ENCODE measurements around the gene GCSAML. TPM values are rescaled to one million over a fixed set of nuclear protein-coding genes. Genes with fewer than 3 reads are reported as not detected.

Gene GCSAML
- total and polyA plus RNA-seq, 4 donors: 0.03 to 1.8 TPM; not detected in 2

DNA sequence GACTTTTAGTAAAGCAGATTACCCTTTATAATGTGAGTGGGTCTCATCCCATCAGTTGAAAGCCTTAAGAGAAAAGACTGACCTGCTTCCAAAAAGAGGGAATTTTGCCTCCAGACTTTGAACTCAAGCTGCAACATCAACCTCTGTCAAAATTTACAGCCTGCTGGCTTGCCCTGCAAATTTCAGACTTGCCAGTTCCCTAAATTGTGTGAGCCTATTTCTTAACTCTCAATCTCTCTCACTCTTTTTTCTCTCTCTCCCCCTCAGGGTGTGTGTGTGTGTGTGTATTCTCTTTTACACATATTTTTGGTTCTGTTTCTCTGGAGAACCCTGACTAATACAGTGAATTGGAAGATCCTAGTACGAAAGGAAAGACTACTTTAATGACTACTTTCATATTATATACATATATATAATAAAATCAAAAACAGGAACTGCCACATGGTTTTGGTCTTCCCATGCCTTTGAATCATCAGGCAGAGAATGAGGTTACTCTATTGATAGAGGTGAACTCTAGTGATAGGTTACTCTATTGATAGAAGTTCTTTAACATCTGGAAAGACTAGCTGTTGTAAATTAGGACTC, 19.1 kb upstream of the GCSAML start (continued):
- TF ChIP-seq, protein P1, sequence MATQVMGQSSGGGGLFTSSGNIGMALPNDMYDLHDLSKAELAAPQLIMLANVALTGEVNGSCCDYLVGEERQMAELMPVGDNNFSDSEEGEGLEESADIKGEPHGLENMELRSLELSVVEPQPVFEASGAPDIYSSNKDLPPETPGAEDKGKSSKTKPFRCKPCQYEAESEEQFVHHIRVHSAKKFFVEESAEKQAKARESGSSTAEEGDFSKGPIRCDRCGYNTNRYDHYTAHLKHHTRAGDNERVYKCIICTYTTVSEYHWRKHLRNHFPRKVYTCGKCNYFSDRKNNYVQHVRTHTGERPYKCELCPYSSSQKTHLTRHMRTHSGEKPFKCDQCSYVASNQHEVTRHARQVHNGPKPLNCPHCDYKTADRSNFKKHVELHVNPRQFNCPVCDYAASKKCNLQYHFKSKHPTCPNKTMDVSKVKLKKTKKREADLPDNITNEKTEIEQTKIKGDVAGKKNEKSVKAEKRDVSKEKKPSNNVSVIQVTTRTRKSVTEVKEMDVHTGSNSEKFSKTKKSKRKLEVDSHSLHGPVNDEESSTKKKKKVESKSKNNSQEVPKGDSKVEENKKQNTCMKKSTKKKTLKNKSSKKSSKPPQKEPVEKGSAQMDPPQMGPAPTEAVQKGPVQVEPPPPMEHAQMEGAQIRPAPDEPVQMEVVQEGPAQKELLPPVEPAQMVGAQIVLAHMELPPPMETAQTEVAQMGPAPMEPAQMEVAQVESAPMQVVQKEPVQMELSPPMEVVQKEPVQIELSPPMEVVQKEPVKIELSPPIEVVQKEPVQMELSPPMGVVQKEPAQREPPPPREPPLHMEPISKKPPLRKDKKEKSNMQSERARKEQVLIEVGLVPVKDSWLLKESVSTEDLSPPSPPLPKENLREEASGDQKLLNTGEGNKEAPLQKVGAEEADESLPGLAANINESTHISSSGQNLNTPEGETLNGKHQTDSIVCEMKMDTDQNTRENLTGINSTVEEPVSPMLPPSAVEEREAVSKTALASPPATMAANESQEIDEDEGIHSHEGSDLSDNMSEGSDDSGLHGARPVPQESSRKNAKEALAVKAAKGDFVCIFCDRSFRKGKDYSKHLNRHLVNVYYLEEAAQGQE (IDR thresholded peaks at IDR 0.05): no peak

DNA sequence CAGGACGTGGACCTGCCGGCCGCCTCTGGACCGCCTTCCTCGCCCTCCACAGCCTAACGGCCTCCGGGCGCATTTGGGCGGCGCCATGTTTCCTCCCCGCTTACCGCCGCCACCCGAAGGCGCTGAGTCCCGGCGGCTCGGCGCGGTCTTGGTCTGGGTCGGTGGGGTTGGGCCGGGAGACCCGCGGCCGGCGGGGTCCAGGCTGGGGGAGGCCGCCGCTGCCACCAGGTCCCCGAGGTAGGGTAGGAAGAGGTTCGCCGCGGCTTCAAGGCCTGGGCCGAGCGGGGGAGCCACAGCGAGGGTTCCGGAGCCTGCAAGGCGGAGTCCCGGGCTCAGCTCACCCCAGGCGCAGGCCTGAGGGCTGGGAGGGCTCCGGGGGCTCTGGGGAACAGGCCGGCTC, 18.1 kb upstream of the GCSAML start:
- 38% methylated on average over 41 of the region's 41 CpGs for WGBS
- H3K9me3 ChIP-seq (ENCODE audit: control insufficient read depth in 4 of 4, low read length in 3 of 4): peaks cover 1 to 9% (median 2%) of the 10 kb centered on the region in 4 donors
- DNase-seq (ENCODE audit: low spot score): no peak
- H3K27me3 ChIP-seq (ENCODE audit: control insufficient read depth in 4 of 4, insufficient read depth in 4 of 4, low read length in 3 of 4): peaks cover 0 to 3% (median 1%) of the 10 kb centered on the region in 4 donors
- H3K4me3 ChIP-seq (ENCODE audit: low read depth in 1 of 3, low read length in 3 of 3): no peak overlapping the region
- TF ChIP-seq YY1 (IDR thresholded peaks at IDR 0.05): no peak
- TF ChIP-seq, protein P2, sequence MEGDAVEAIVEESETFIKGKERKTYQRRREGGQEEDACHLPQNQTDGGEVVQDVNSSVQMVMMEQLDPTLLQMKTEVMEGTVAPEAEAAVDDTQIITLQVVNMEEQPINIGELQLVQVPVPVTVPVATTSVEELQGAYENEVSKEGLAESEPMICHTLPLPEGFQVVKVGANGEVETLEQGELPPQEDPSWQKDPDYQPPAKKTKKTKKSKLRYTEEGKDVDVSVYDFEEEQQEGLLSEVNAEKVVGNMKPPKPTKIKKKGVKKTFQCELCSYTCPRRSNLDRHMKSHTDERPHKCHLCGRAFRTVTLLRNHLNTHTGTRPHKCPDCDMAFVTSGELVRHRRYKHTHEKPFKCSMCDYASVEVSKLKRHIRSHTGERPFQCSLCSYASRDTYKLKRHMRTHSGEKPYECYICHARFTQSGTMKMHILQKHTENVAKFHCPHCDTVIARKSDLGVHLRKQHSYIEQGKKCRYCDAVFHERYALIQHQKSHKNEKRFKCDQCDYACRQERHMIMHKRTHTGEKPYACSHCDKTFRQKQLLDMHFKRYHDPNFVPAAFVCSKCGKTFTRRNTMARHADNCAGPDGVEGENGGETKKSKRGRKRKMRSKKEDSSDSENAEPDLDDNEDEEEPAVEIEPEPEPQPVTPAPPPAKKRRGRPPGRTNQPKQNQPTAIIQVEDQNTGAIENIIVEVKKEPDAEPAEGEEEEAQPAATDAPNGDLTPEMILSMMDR (IDR thresholded peaks at IDR 0.05; ENCODE audit: low read depth, low read length, missing input control): no peak
- no peak for TF ChIP-seq SP1 (IDR thresholded peaks at IDR 0.05)
- no peak for TF ChIP-seq TAF1 (conservative IDR thresholded peaks at IDR 0.05)
- TF ChIP-seq, protein P3, sequence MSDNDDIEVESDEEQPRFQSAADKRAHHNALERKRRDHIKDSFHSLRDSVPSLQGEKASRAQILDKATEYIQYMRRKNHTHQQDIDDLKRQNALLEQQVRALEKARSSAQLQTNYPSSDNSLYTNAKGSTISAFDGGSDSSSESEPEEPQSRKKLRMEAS (IDR thresholded peaks at IDR 0.05): no peak
- TF ChIP-seq GABPA (IDR thresholded peaks at IDR 0.05 in 1 of 2, conservative IDR thresholded peaks at IDR 0.05 in 1 of 2): no peak
- TF ChIP-seq RAD21 (IDR thresholded peaks at IDR 0.05): no peak
- no peak for TF ChIP-seq FOXA2 (IDR thresholded peaks at IDR 0.05)
- TF ChIP-seq JUND (IDR thresholded peaks at IDR 0.05): no peak
- TF ChIP-seq RXRA (IDR thresholded peaks at IDR 0.05): no peak
- no peaks in the 10 kb centered on the region for H3K4me1 ChIP-seq (ENCODE audit: control insufficient read depth in 4 of 4, insufficient read depth in 4 of 4, low read length in 3 of 4)
- no peak overlapping the region for H3K27ac ChIP-seq (ENCODE audit: low read depth in 1 of 2, low read length in 2 of 2)
- H3K36me3 ChIP-seq (ENCODE audit: control insufficient read depth in 4 of 4, insufficient read depth in 3 of 4, low read depth in 1 of 4, low read length in 3 of 4): no peaks in the 10 kb centered on the region
- H3K9ac ChIP-seq (ENCODE audit: low read depth in 1 of 2, low read length in 2 of 2): no peak overlapping the region

DNA sequence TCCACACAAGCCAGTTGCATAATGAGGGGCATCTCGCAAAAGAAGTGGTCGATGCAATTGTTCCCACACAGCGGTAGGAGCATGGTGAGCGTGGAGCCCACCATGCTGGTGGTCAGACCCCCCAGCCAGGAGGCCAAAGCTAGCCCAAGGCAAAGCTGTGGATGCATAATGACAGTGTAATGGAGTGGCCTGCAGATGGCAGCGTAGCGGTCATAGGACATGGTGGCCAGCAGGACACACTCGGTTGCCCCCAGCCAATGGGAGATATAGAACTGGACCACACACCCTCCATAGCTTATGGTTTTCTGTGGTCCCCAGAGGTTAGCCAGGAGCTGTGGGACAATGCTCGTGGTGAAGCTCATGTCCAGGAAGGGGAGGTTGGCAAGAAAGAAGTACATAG, 17.0 kb upstream of the GCSAML start:
- peaks cover 1 to 9% (median 2%) of the 10 kb centered on the region in 4 donors for H3K9me3 ChIP-seq (ENCODE audit: control insufficient read depth in 4 of 4, low read length in 3 of 4)
- no peak overlapping the region for H3K4me3 ChIP-seq (ENCODE audit: low read depth in 1 of 3, low read length in 3 of 3)
- TF ChIP-seq, protein P4, sequence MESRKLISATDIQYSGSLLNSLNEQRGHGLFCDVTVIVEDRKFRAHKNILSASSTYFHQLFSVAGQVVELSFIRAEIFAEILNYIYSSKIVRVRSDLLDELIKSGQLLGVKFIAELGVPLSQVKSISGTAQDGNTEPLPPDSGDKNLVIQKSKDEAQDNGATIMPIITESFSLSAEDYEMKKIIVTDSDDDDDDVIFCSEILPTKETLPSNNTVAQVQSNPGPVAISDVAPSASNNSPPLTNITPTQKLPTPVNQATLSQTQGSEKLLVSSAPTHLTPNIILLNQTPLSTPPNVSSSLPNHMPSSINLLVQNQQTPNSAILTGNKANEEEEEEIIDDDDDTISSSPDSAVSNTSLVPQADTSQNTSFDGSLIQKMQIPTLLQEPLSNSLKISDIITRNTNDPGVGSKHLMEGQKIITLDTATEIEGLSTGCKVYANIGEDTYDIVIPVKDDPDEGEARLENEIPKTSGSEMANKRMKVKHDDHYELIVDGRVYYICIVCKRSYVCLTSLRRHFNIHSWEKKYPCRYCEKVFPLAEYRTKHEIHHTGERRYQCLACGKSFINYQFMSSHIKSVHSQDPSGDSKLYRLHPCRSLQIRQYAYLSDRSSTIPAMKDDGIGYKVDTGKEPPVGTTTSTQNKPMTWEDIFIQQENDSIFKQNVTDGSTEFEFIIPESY (IDR thresholded peaks at IDR 0.05): no peak
- TF ChIP-seq JUND (IDR thresholded peaks at IDR 0.05) (no peak), SP1 (IDR thresholded peaks at IDR 0.05) (no peak), NR2F2 (IDR thresholded peaks at IDR 0.05) (no peak), FOXA1 (IDR thresholded peaks at IDR 0.05) (no peak), HNF4G (IDR thresholded peaks at IDR 0.05) (no peak)
- DNase-seq (ENCODE audit: low spot score): no peak
- no peaks in the 10 kb centered on the region for H3K4me1 ChIP-seq (ENCODE audit: control insufficient read depth in 4 of 4, insufficient read depth in 4 of 4, low read length in 3 of 4)
- no peaks in the 10 kb centered on the region for H3K36me3 ChIP-seq (ENCODE audit: control insufficient read depth in 4 of 4, insufficient read depth in 3 of 4, low read depth in 1 of 4, low read length in 3 of 4)
- H3K27ac ChIP-seq (ENCODE audit: low read depth in 1 of 2, low read length in 2 of 2): no peak overlapping the region
- WGBS: 90% methylated on average over 8 of the region's 8 CpGs
- peaks cover 0 to 3% (median 1%) of the 10 kb centered on the region in 4 donors for H3K27me3 ChIP-seq (ENCODE audit: control insufficient read depth in 4 of 4, insufficient read depth in 4 of 4, low read length in 3 of 4)
- no peak overlapping the region for H3K9ac ChIP-seq (ENCODE audit: low read depth in 1 of 2, low read length in 2 of 2)
